KBM-7 (cell line): ENCODE data around the gene KIF26A.
"Not testable (repeated sequence)": the region's sequence is repeated elsewhere in the genome, so short reads cannot be mapped to it uniquely, and the experiment has no call there.

ENCODE experiments used
- DNase-seq: peaks from one replicate; pipeline ENCODE4 v3.0.0-alpha.2; 2015
- in situ Hi-C: fragments of 300-500 bp; cut with MboI; formaldehyde crosslinking; loops from 2 replicates; pipeline ENCODE4 v1.14.3; 2020; ENCODE audit warnings: low sequenced_read_pairs, low pct_unique_long_range_greater_than_20kb, mixed read lengths

The KIF26A gene

GRCh38 chr14:104223101-104224041, 85.0 kb downstream of the KIF26A start:
- in situ Hi-C loops: no loop called here
- DNase-seq: no peak

GRCh38 chr14:104224131-104224505, 85.7 kb downstream of the KIF26A start:
- DNase-seq: peak; percentile 3
- in situ Hi-C loops: no loop called here

- DNase-seq: peak; percentile 39
- in situ Hi-C loops: no loop called here
Observed at GRCh38 chr14:104224506-104225277, 86.3 kb downstream of the KIF26A start.

GRCh38 chr14:104225278-104226190, 87.1 kb downstream of the KIF26A start:
- DNase-seq, in situ Hi-C loops: not testable (repeated sequence)

- no peak for DNase-seq
- in situ Hi-C loops: no loop called here
Observed at GRCh38 chr14:104226421-104227383, 88.3 kb downstream of the KIF26A start.

GRCh38 chr14:104227806-104228205, 89.4 kb downstream of the KIF26A start:
- in situ Hi-C loops: no loop called here

GRCh38 chr14:104228221-104228620, 89.8 kb downstream of the KIF26A start:
- DNase-seq: no peak
- in situ Hi-C loops: no loop called here

More at GRCh38 chr14:104227806-104228205, 89.4 kb downstream of the KIF26A start:
- peak; percentile 14 for DNase-seq

GRCh38 chr14:104228716-104229533, 90.5 kb downstream of the KIF26A start:
- in situ Hi-C loops: no loop called here
- no peak for DNase-seq

- no peak for DNase-seq
- in situ Hi-C loops: no loop called here
Observed at GRCh38 chr14:104229534-104230055, 91.2 kb downstream of the KIF26A start.

GRCh38 chr14:104230119-104230815, 91.9 kb downstream of the KIF26A start:
- DNase-seq: no peak
- in situ Hi-C loops: no loop called here
